GM12864 (cell line): ENCODE data around the gene COQ4.
"Not testable (repeated sequence)": the region's sequence is repeated elsewhere in the genome, so short reads cannot be mapped to it uniquely, and the experiment has no call there.

Experiments
- DNase-seq: peaks from one replicate; pipeline ENCODE4 v3.0.0-alpha.2; 2011; ENCODE audit warnings: low read depth
- H3K4me3 ChIP-seq: 2 replicates; pipeline ENCODE4 v1.5.1; 2011; ENCODE audit warnings: mild to moderate bottlenecking, low read depth, low read length, control low read depth
- TF ChIP-seq, protein P1 (sequence below): IDR thresholded peaks from 2 replicates; pipeline ENCODE4 v1.5.1; 2011; ENCODE audit warnings: low read depth, mild to moderate bottlenecking, moderate library complexity, low read length, control low read depth, inconsistent platforms; ENCODE audit errors: missing control alignments

The COQ4 gene

DNA sequence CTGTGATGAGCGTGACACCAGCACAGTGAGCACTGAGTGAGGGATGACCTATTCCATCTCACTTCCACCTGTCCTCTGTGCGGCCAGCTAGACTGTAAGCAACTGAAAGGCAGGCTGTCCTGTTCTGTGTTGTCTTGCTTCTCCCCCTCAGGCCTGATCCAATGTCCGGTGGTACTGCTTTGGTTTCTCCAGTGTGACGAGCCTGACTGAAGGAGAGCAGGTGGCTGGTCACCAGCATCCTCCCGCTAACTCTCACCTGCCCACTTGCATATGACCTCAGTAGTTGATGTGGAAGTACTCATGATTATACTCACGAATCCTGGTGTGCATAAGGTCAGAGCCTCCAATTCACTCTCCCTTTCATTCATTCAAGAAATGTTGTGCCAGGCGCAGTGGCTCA is 15.3 kb downstream of the COQ4 start:
- H3K4me3 ChIP-seq: no peak overlapping the region
- no peak for DNase-seq
- TF ChIP-seq, protein P1, sequence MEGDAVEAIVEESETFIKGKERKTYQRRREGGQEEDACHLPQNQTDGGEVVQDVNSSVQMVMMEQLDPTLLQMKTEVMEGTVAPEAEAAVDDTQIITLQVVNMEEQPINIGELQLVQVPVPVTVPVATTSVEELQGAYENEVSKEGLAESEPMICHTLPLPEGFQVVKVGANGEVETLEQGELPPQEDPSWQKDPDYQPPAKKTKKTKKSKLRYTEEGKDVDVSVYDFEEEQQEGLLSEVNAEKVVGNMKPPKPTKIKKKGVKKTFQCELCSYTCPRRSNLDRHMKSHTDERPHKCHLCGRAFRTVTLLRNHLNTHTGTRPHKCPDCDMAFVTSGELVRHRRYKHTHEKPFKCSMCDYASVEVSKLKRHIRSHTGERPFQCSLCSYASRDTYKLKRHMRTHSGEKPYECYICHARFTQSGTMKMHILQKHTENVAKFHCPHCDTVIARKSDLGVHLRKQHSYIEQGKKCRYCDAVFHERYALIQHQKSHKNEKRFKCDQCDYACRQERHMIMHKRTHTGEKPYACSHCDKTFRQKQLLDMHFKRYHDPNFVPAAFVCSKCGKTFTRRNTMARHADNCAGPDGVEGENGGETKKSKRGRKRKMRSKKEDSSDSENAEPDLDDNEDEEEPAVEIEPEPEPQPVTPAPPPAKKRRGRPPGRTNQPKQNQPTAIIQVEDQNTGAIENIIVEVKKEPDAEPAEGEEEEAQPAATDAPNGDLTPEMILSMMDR: no peak

GRCh38 chr9:128338852-128339614 is 16.4 kb downstream of the COQ4 start:
- not testable (repeated sequence) for DNase-seq, H3K4me3 ChIP-seq

DNA sequence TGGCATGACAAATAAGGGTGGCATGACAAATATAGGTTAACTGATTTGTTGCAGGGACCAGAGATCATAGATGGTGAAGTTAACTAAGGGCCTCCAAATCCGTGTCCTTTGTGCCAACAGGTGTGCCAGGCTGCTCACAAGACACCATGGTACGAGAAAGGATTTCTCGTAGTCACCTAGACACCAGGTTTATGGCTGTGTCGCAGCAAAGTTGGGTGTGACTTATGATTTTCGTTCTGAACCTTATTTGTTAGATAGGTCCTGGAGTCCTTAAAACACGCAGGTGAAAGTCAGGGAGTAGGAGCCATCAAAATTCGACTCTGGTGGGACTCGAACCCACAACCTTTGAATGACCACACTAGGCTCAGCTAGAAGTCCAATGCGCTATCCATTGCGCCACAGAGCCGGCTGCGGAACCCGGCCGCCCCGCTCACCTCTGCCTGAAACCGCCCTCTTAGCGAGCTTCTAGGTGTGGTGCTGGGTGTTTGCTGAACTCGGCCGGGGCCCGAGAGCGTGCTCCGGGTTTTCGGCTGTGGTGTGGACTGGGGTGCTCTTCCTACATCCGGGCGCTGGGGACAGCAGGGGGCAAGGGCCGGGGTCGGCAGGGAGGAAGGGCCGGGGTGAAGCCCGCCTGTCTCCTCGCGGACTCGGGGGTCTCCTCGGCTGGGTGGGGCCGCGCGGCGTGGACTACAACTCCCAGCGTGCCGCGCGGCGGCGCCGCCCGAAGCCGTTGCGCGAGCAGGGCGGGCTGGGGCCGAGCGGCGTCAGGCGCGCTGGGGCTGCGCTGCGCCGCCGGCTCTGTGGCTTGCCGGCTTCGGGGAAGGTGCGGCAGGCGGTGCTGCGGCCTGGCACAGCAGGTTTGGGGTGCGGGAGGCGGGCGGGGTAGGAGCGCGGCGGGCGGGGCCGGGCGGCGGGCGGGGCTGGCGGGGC is 17.4 kb downstream of the COQ4 start, which contains the start of gene SLC27A4:
SLC27A4 (plus strand) TSS at position 767 of the 930 bp plus-strand sequence. CDS start 2,606 bp downstream, outside the sequence.
- DNase-seq: peak; percentile 72
- peak within 1 kb of the TSS; percentile 87 for H3K4me3 ChIP-seq
- TF ChIP-seq, protein P1: no peak

GRCh38 chr9:128340691-128341434 is 18.2 kb downstream of the COQ4 start:
- TF ChIP-seq, protein P1: peak; percentile 1
- peak overlapping the region; percentile 87 for H3K4me3 ChIP-seq
- no peak for DNase-seq

- peak overlapping the region; percentile 87 for H3K4me3 ChIP-seq
- DNase-seq: no peak
- TF ChIP-seq, protein P1: peak; percentile 78
Measured at GRCh38 chr9:128341435-128341849, 18.8 kb downstream of the COQ4 start.

GRCh38 chr9:128342971-128343680 is 20.5 kb downstream of the COQ4 start:
- TF ChIP-seq, protein P1: no peak
- no peak for DNase-seq
- H3K4me3 ChIP-seq: no peak overlapping the region
